VCaP (cell line): Measurements from ENCODE around the gene ACR.

ENCODE experiments used
- H3K27ac ChIP-seq: fragments of 450-650 bp; 2 replicates; pipeline ENCODE4 v1.5.1; 2017
- TF ChIP-seq, protein P1 (sequence below): fragments of 450-650 bp; conservative IDR thresholded peaks from 2 replicates; pipeline ENCODE4 v1.5.1; 2017; ENCODE audit warnings: mild to moderate bottlenecking, moderate library complexity

The ACR gene

DNA sequence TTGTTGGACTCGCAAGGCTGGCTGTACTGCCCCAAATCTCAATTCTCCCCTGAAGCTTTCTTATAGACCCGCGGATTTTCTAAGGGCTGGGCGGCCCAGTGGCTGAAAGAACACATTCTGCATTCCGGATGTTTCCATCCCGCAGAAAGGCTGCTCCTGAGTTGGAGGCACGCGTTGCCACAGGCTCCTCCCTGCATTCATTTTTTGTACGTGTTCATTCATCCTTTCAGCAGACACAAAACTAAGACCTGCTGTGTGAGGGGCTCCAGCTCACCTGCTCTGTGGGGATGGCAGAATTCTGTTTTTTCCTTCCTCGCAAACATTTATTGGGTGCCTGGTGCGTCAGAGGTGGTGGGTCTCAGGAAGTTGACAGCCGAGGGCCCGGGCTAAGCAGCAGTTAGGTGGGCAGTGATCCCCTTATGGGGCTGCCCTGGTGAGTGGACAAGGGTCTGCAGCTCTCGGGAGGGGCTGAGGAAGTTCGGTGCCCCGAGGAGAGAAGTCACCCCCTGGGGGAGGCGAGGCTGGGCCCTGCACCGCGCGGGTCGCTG, 41.7 kb upstream of the ACR start:
- H3K27ac ChIP-seq, result no peak overlapping the region
- TF ChIP-seq, protein P1, sequence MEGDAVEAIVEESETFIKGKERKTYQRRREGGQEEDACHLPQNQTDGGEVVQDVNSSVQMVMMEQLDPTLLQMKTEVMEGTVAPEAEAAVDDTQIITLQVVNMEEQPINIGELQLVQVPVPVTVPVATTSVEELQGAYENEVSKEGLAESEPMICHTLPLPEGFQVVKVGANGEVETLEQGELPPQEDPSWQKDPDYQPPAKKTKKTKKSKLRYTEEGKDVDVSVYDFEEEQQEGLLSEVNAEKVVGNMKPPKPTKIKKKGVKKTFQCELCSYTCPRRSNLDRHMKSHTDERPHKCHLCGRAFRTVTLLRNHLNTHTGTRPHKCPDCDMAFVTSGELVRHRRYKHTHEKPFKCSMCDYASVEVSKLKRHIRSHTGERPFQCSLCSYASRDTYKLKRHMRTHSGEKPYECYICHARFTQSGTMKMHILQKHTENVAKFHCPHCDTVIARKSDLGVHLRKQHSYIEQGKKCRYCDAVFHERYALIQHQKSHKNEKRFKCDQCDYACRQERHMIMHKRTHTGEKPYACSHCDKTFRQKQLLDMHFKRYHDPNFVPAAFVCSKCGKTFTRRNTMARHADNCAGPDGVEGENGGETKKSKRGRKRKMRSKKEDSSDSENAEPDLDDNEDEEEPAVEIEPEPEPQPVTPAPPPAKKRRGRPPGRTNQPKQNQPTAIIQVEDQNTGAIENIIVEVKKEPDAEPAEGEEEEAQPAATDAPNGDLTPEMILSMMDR, result 0 out of 2 replicates have a peak, but pooled peaks have one; percentile 20

- TF ChIP-seq, protein P1, result no peak
- no peak overlapping the region for H3K27ac ChIP-seq
Observed at GRCh38 chr22:50696799-50697561, 41.0 kb upstream of the ACR start.

DNA sequence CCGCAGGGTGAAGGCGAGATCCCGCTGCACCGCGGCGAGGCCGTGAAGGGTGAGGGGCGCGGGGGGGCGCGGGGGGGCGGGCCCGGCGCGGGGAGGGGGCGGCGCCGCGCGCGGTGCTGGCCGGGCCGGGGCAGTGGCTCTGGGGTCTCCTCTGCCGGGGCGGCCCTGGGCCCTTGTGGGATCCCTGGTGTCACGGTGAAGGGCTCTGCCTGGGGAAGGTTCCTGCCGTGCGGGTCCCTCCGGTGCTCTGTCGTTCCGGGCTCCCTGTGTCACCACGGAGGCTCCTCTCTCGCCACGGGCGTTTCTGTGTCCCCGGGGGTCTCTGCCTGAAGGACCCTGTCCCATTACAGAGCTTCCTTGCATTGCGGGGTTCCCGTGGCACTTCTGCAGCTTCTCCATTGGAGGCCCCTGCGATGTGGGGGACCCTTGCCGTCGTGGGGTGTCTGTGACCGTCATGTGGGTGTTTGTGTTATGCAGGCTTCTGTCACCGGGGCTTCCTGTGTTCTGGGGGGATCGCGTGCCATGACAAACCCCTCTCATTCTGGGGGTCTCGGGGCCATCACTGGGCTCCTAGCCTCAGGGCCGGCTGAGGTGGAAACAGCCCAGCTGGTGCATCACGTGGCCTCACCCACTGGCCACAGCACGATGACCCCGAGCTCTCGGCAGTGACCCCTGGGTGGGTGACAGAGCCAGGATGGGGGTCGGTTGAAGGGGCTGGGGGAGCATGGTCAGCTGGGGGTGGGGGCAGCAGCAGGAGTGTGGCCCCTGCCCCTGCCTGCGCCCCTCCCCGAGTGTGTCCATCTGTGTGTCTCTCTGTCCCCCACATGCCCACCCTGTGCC, 40.1 kb upstream of the ACR start:
- H3K27ac ChIP-seq, result no peak overlapping the region; the same call in 1 of the 2 replicates
- TF ChIP-seq, protein P1, result no peak

GRCh38 chr22:50698546-50698945, 39.5 kb upstream of the ACR start:
- H3K27ac ChIP-seq, result no peak overlapping the region
- TF ChIP-seq, protein P1, result no peak

DNA sequence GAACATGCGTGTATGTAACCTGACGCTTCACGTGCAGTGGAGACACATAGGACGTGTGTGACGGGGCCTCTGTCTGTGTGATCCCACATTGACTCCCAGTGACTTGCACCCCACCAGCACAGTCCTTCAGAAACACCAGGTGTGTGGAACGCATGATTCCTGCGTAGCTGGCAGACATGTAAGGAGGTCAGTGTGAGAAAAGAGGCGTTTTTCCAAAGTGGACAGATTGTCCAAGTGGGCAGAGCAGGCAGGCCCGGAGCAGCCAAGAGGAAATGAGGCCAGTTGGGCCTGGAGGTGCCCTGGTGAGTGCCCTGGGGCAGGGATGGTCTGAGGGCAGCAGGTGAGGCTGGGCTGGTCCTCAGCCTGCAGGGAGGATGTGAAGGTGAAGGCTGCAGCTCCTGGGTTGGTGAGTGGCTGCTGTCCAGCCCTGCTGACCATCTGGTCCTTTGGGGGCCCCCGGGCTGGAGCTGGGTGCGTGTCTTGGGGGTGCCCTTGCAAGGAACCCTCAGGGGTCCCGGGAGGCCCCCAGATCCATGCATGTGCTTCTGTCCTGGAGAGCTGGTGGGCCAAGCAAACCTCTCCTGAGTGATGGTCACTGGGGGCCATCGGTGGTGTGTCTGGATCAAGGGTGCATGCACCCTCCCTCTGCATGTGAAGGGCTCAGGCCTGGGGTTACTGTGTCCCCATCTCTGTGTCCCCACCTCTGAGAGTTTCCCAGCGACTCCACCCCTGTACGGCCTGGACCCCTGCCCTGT, 38.8 kb upstream of the ACR start:
- no peak overlapping the region for H3K27ac ChIP-seq
- TF ChIP-seq, protein P1, result no peak

GRCh38 chr22:50699756-50700386, 38.1 kb upstream of the ACR start:
- TF ChIP-seq, protein P1, result peak; percentile 42
- H3K27ac ChIP-seq, result no peak overlapping the region
